Measurements from ENCODE around the gene ZNF440.
"Not testable (repeated sequence)": the region's sequence is repeated elsewhere in the genome, so short reads cannot be mapped to it uniquely, and the experiment has no call there.

GRCh38 chr19:11835626-11836066 lies 21.6 kb downstream of the ZNF440 start:
- not testable (repeated sequence) for TF ChIP-seq CTCF, POLR2A (IDR thresholded peaks at IDR 0.05)

All from tibial nerve (tissue), 3 donors.